ENCODE results near the gene FAM219B.
A peak's percentile ranks its signal among the peaks of the same experiment; 100 is the strongest.
"Not testable (repeated sequence)": the region's sequence is repeated elsewhere in the genome, so short reads cannot be mapped to it uniquely, and the experiment has no call there.

Gene FAM219B

GRCh38 chr15:74902295-74903075 lies 4.2 kb downstream of the FAM219B start:
- DNase-seq, result no peak

GRCh38 chr15:74901612-74902063 lies 5.0 kb downstream of the FAM219B start:
- peak; percentile 61 for DNase-seq

GRCh38 chr15:74897300-74897701 lies 9.3 kb downstream of the FAM219B start:
- no peak for DNase-seq

GRCh38 chr15:74896316-74896715 lies 10.3 kb downstream of the FAM219B start:
- no peak for DNase-seq

- no peak for DNase-seq
Observed at GRCh38 chr15:74895830-74896229, 10.8 kb downstream of the FAM219B start.

- not testable (repeated sequence) for DNase-seq
Observed at GRCh38 chr15:74894383-74894782, 12.3 kb downstream of the FAM219B start.

GRCh38 chr15:74893627-74894026 lies 13.0 kb downstream of the FAM219B start:
- DNase-seq, result peak; percentile 69

- no peak for DNase-seq
Observed at GRCh38 chr15:74892931-74893330, 13.7 kb downstream of the FAM219B start.

GRCh38 chr15:74892313-74892712 lies 14.3 kb downstream of the FAM219B start:
- DNase-seq, result no peak

GRCh38 chr15:74891469-74891868 lies 15.2 kb downstream of the FAM219B start:
- DNase-seq, result no peak

- DNase-seq, result no peak
Observed at GRCh38 chr15:74890665-74890960, 16.0 kb downstream of the FAM219B start.

- peak; percentile 79 for DNase-seq
Observed at GRCh38 chr15:74889883-74890664, 16.6 kb downstream of the FAM219B start, which contains the start of gene MPI. MPI (plus strand) TSS chr15:74890042; CDS start chr15:74890074, 32 bp downstream.

GRCh38 chr15:74889390-74889882 lies 17.2 kb downstream of the FAM219B start:
- DNase-seq, result no peak

GRCh38 chr15:74888716-74889115 lies 17.9 kb downstream of the FAM219B start:
- DNase-seq, result no peak

GRCh38 chr15:74887537-74888193 lies 19.0 kb downstream of the FAM219B start:
- DNase-seq, result not testable (repeated sequence)

GRCh38 chr15:74885461-74885860 lies 21.2 kb downstream of the FAM219B start:
- DNase-seq, result no peak

- no peak for DNase-seq
Observed at GRCh38 chr15:74884428-74885223, 22.0 kb downstream of the FAM219B start.

- no peak for DNase-seq
Observed at GRCh38 chr15:74882528-74882927, 24.1 kb downstream of the FAM219B start.

- no peak for DNase-seq
Observed at GRCh38 chr15:74878273-74878672, 28.4 kb downstream of the FAM219B start.

GRCh38 chr15:74873756-74874424 lies 32.8 kb downstream of the FAM219B start:
- DNase-seq, result no peak

- DNase-seq, result peak; percentile 90
Observed at GRCh38 chr15:74873036-74873755, 33.5 kb downstream of the FAM219B start, which contains the start of gene SCAMP2. SCAMP2 (minus strand) TSS chr15:74873365; CDS start chr15:74873255, 110 bp downstream.
